H9 (cell line): ENCODE results near the gene USP21. TPM values are rescaled to one million over a fixed set of nuclear protein-coding genes. Genes with fewer than 3 reads are reported as not detected.

Experiments
- DNase-seq: peaks from one replicate; pipeline ENCODE4 v3.0.0-alpha.2; 2017
- H2AFZ ChIP-seq: one replicate; pipeline ENCODE4 v1.6.1; 2013; ENCODE audit warnings: mild to moderate bottlenecking, low read length, control low read depth, moderate library complexity
- H2AK5ac ChIP-seq: 2 replicates; pipeline ENCODE4 v1.6.1; 2013; ENCODE audit warnings: low read length, control low read depth, mixed read lengths; ENCODE audit not compliant: insufficient read length
- H2BK120ac ChIP-seq: one replicate; pipeline ENCODE4 v1.6.1; 2013; ENCODE audit warnings: low read depth, mild to moderate bottlenecking, low read length, control low read depth, inconsistent platforms; ENCODE audit not compliant: poor library complexity, severe bottlenecking
- H2BK12ac ChIP-seq: 2 replicates; pipeline ENCODE4 v1.6.1; 2013; ENCODE audit warnings: low read length, control low read depth, mixed read lengths, low read depth; ENCODE audit not compliant: insufficient read length
- H2BK15ac ChIP-seq: 2 replicates; pipeline ENCODE4 v1.6.1; 2013; ENCODE audit warnings: low read depth, low read length, control low read depth
- H2BK20ac ChIP-seq: one replicate; pipeline ENCODE4 v1.6.1; 2013; ENCODE audit warnings: low read depth, mild to moderate bottlenecking, low read length, control low read depth, inconsistent platforms; ENCODE audit not compliant: poor library complexity, severe bottlenecking
- H2BK5ac ChIP-seq: 2 replicates; pipeline ENCODE4 v1.6.1; 2013; ENCODE audit warnings: low read length, control low read depth, mixed read lengths; ENCODE audit not compliant: insufficient read length
- H3K14ac ChIP-seq: 2 replicates; pipeline ENCODE4 v1.6.1; 2013; ENCODE audit warnings: low read length, control low read depth; ENCODE audit not compliant: insufficient read depth
- H3K18ac ChIP-seq: 2 replicates; pipeline ENCODE4 v1.6.1; 2013; ENCODE audit warnings: low read depth, mild to moderate bottlenecking, mixed read lengths, low read length, control low read depth; ENCODE audit not compliant: insufficient read length
- H3K23ac ChIP-seq: 2 replicates; pipeline ENCODE4 v1.6.1; 2013; ENCODE audit warnings: low read length, control low read depth, mixed read lengths, low read depth; ENCODE audit not compliant: insufficient read length
- H3K23me2 ChIP-seq: 2 replicates; pipeline ENCODE4 v1.6.1; 2013; ENCODE audit warnings: low read depth, mild to moderate bottlenecking, mixed read lengths, low read length, control low read depth; ENCODE audit not compliant: insufficient read length, poor library complexity, severe bottlenecking
- H3K27ac ChIP-seq: 2 replicates; pipeline ENCODE4 v1.5.1; 2013; ENCODE audit warnings: low read length, control low read depth, mixed read lengths, low read depth; ENCODE audit not compliant: insufficient read length
- H3K27me3 ChIP-seq: 2 replicates; pipeline ENCODE4 v1.6.1; 2013; ENCODE audit warnings: low read length, control low read depth, inconsistent platforms; ENCODE audit not compliant: insufficient read depth
- H3K4ac ChIP-seq: 2 replicates; pipeline ENCODE4 v1.6.1; 2013; ENCODE audit warnings: low read depth, mild to moderate bottlenecking, control low read depth, inconsistent platforms, low read length, moderate library complexity
- H3K4me1 ChIP-seq: 2 replicates; pipeline ENCODE4 v1.6.1; 2013; ENCODE audit warnings: low read length, control low read depth, inconsistent platforms; ENCODE audit not compliant: insufficient read depth
- H3K4me2 ChIP-seq: 2 replicates; pipeline ENCODE4 v1.6.1; 2013; ENCODE audit warnings: low read length, control low read depth, mixed read lengths; ENCODE audit not compliant: insufficient read length, insufficient read depth
- H3K56ac ChIP-seq: 2 replicates; pipeline ENCODE4 v1.6.1; 2013; ENCODE audit warnings: low read depth, mild to moderate bottlenecking, mixed read lengths, low read length, control low read depth; ENCODE audit not compliant: insufficient read length
- H3K79me1 ChIP-seq: 2 replicates; pipeline ENCODE4 v1.6.1; 2013; ENCODE audit warnings: low read depth, mild to moderate bottlenecking, moderate library complexity, low read length, control low read depth, inconsistent platforms; ENCODE audit not compliant: insufficient read depth, poor library complexity, severe bottlenecking
- H3K79me2 ChIP-seq: 2 replicates; pipeline ENCODE4 v1.6.1; 2013; ENCODE audit warnings: low read length, control low read depth, inconsistent platforms; ENCODE audit not compliant: insufficient read depth
- H3K9ac ChIP-seq: 2 replicates; pipeline ENCODE4 v1.6.1; 2013; ENCODE audit warnings: low read length, control low read depth, mixed read lengths; ENCODE audit not compliant: insufficient read length; ENCODE audit errors: extremely low read depth
- H3K9me3 ChIP-seq: one replicate; pipeline ENCODE4 v1.6.1; 2013; ENCODE audit warnings: low read depth, low read length, inconsistent platforms; ENCODE audit not compliant: control insufficient read depth
- H3T11ph ChIP-seq: one replicate; pipeline ENCODE4 v1.6.1; 2013; ENCODE audit warnings: mild to moderate bottlenecking, low read length, control low read depth, inconsistent platforms
- H4K20me1 ChIP-seq: one replicate; pipeline ENCODE4 v1.6.1; 2013; ENCODE audit not compliant: control insufficient read depth, insufficient read length, insufficient read depth
- H4K5ac ChIP-seq: 2 replicates; pipeline ENCODE4 v1.6.1; 2013; ENCODE audit warnings: low read depth, mild to moderate bottlenecking, mixed read lengths, low read length, control low read depth; ENCODE audit not compliant: insufficient read length
- H4K8ac ChIP-seq: replicated peaks from 2 replicates; pipeline ENCODE4 v1.6.1; 2013; ENCODE audit warnings: low read length, control low read depth, mixed read lengths, low read depth; ENCODE audit not compliant: insufficient read length
- H4K91ac ChIP-seq: 2 replicates; pipeline ENCODE4 v1.6.1; 2013; ENCODE audit warnings: low read depth, mild to moderate bottlenecking, moderate library complexity, mixed read lengths, low read length, control low read depth; ENCODE audit not compliant: insufficient read length
- H3K27ac Mint-ChIP-seq, 3 experiments: 2 replicates in 2 of 3; 3 replicates in 1 of 3; pipeline ENCODE4 v1.8.0; 2020 to 2021; ENCODE audit warnings: mixed read lengths in 3 of 3, mild to moderate bottlenecking in 1 of 3, moderate library complexity in 1 of 3
- H3K27me3 Mint-ChIP-seq: 2 replicates; pipeline ENCODE4 v1.8.0; 2021; ENCODE audit warnings: low read depth, mild to moderate bottlenecking, moderate library complexity, mixed read lengths
- H3K36me3 Mint-ChIP-seq, 3 experiments: 2 replicates in 2 of 3; 3 replicates in 1 of 3; pipeline ENCODE4 v1.8.0; 2020 to 2021; ENCODE audit warnings: low read depth in 3 of 3, mixed read lengths in 3 of 3; ENCODE audit not compliant: insufficient read depth in 1 of 3
- H3K4me1 Mint-ChIP-seq, 2 experiments: 2 replicates each; pipeline ENCODE4 v1.8.0; 2020; ENCODE audit warnings: mixed read lengths in 2 of 2
- H3K4me3 Mint-ChIP-seq, 2 experiments: 2 replicates in 1 of 2; 3 replicates in 1 of 2; pipeline ENCODE4 v1.8.0; 2020 to 2021; ENCODE audit warnings: mild to moderate bottlenecking in 2 of 2, mixed read lengths in 2 of 2, moderate library complexity in 1 of 2
- H3K9me3 Mint-ChIP-seq, 2 experiments: 2 replicates in 1 of 2; 3 replicates in 1 of 2; pipeline ENCODE4 v1.8.0; 2020; ENCODE audit warnings: mild to moderate bottlenecking in 2 of 2, mixed read lengths in 2 of 2, moderate library complexity in 1 of 2
- CTCF ChIP-seq: fragments of 200-600 bp; sonication (generic); conservative IDR thresholded peaks from 3 replicates; pipeline ENCODE4 v1.8.0; 2021; ENCODE audit warnings: antibody characterized with exemption, mild to moderate bottlenecking
- WGBS: extraction: QIAGEN DNeasy Blood & Tissue Kit; methylation state at CpG from one replicate; pipeline ENCODE4 v1.1.7; 2013; ENCODE audit warnings: missing lambda C conversion rate, low lambda C conversion rate, mixed read lengths; ENCODE audit not compliant: insufficient read length; ENCODE audit errors: extremely low coverage; 5-methylcytosine and 5-hydroxymethylcytosine counted together
- total RNA-seq: library from RNA; stranded (reverse); gene quantifications from 2 replicates; pipeline ENCODE4 v1.2.1, GENCODE V29; 2021

The USP21 gene
- total RNA-seq, 1 experiment from 2014 or later, result 17.9 TPM

- peak overlapping the region; percentile 99 to 100 (median 100); a peak in 4 of 7 replicates for H3K27ac Mint-ChIP-seq
- peaks cover 19 to 21% of the 10 kb centered on the region in 2 experiments for H3K4me1 Mint-ChIP-seq
- H3K27me3 Mint-ChIP-seq, result peaks cover 3% of the 10 kb centered on the region
- H3K79me2 ChIP-seq, result no peaks in the 10 kb centered on the region
- no peak overlapping the region for H4K8ac ChIP-seq
- no peak overlapping the region for H2AK5ac ChIP-seq
- TF ChIP-seq CTCF, result no peak
- H3K9ac ChIP-seq, result no peak overlapping the region
- no peak overlapping the region for H3K14ac ChIP-seq
- H2BK15ac ChIP-seq, result no peak overlapping the region
- H3K23ac ChIP-seq, result no peak overlapping the region
- no peak overlapping the region for H2BK20ac ChIP-seq
- H3K9me3 Mint-ChIP-seq, result no peaks in the 10 kb centered on the region
- no peak overlapping the region for H3K18ac ChIP-seq
- no peak for DNase-seq
- no peaks in the 10 kb centered on the region for H3K27me3 ChIP-seq
- H3K79me1 ChIP-seq, result no peaks in the 10 kb centered on the region
- no peak overlapping the region for H3K27ac ChIP-seq
- peak overlapping the region; percentile 76 for H3K4me2 ChIP-seq
- no peak overlapping the region for H3K56ac ChIP-seq
- H2AFZ ChIP-seq, result no peak overlapping the region
- H3K36me3 Mint-ChIP-seq, result peaks cover 9 to 32% (median 29%) of the 10 kb centered on the region in 3 experiments; a peak in 6 of 7 replicates
- no peak overlapping the region for H3T11ph ChIP-seq
- H3K4ac ChIP-seq, result no peak overlapping the region
- H3K4me1 ChIP-seq, result no peaks in the 10 kb centered on the region; the same call in 1 of the 2 replicates
- H3K4me3 Mint-ChIP-seq, result peak overlapping the region; percentile 93 to 100
- H4K91ac ChIP-seq, result no peak overlapping the region
- no peak overlapping the region for H2BK5ac ChIP-seq
- H2BK120ac ChIP-seq, result no peak overlapping the region
- H2BK12ac ChIP-seq, result no peak overlapping the region
- no peak overlapping the region for H4K5ac ChIP-seq
- WGBS, result no CpG with 5 or more reads among the region's 9 CpGs
- no peaks in the 10 kb centered on the region for H4K20me1 ChIP-seq
- peaks cover 6% of the 10 kb centered on the region for H3K23me2 ChIP-seq
- H3K9me3 ChIP-seq, result no peaks in the 10 kb centered on the region
Measured at GRCh38 chr1:161177936-161178244, 18.6 kb downstream of the USP21 start.
